A549 (cell line): ENCODE results near the gene MAD2L1BP.

Experiments used
- CEBPB ChIP-seq, 2 experiments: fragments of >200 bp in 1 of 2; sonication (Bioruptor Twin) in 1 of 2; formaldehyde crosslinking in 1 of 2; IDR thresholded peaks; 2 replicates each; pipeline ENCODE4 v1.6.1; 2012 to 2016
- CTCF ChIP-seq: fragments of >200 bp; sonication (Bioruptor Twin); formaldehyde crosslinking; IDR thresholded peaks from 3 replicates; pipeline ENCODE4 v1.5.1; 2016
- JUNB ChIP-seq: fragments of >200 bp; sonication (Bioruptor Twin); formaldehyde crosslinking; IDR thresholded peaks from 2 replicates; pipeline ENCODE4 v1.6.1; 2016

GRCh38 chr6:43624786-43625288 lies 10.8 kb upstream of the MAD2L1BP start:
- TF ChIP-seq CTCF: no peak
- no peak for TF ChIP-seq CEBPB (IDR thresholded peaks at IDR 0.05)
- TF ChIP-seq JUNB: no peak
